Measurements from ENCODE around the gene IFNK.

GRCh38 chr9:27561685-27562084 is 37.6 kb downstream of the IFNK start:
- no peak for TF ChIP-seq CTCF (IDR thresholded peaks at IDR 0.05; ENCODE audit: low read depth, low read length, poor library complexity, severe bottlenecking)
- no peak for TF ChIP-seq EZH2phosphoT487 (IDR thresholded peaks at IDR 0.05; ENCODE audit: borderline replicate concordance, low read length)

Measured in DOHH2 (cell line).